ENCODE data around the gene DHRS12. TPM values are rescaled to one million over a fixed set of nuclear protein-coding genes. Genes with fewer than 3 reads are reported as not detected.

DHRS12 gene
- total RNA-seq, 1 experiment from 2014 or later: 8.8 TPM

DNA sequence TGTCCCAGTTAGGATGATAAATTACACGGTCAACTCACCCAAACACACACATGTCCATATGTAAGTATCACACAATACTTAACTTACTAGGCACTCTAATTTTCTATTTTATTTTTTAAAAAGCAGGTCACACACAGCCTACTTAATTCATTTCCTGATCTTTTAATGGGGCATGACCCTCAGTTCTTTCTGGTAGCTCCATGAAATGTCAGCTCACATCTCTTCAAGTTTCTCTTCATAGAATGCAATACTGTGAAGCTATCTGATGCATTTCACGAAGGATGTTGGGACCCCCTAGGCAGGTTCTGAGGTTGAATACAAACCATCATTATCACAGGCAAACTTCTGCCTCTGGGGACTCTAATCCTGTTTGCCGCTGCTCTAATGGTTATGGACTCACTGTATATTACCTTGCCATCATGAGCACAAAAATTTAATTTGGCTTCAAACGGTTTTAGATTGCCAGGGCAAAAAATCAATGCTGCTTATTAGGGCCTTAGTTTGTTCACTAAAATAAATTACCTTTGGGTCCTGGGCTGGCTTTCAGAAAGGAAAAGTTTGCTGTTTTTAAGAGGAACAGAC, 16.1 kb upstream of the DHRS12 start:
- TF ChIP-seq, protein P1, sequence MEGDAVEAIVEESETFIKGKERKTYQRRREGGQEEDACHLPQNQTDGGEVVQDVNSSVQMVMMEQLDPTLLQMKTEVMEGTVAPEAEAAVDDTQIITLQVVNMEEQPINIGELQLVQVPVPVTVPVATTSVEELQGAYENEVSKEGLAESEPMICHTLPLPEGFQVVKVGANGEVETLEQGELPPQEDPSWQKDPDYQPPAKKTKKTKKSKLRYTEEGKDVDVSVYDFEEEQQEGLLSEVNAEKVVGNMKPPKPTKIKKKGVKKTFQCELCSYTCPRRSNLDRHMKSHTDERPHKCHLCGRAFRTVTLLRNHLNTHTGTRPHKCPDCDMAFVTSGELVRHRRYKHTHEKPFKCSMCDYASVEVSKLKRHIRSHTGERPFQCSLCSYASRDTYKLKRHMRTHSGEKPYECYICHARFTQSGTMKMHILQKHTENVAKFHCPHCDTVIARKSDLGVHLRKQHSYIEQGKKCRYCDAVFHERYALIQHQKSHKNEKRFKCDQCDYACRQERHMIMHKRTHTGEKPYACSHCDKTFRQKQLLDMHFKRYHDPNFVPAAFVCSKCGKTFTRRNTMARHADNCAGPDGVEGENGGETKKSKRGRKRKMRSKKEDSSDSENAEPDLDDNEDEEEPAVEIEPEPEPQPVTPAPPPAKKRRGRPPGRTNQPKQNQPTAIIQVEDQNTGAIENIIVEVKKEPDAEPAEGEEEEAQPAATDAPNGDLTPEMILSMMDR (conservative IDR thresholded peaks at IDR 0.05): no peak
- no peak overlapping the region for H2BK120ac ChIP-seq (ENCODE audit: low read depth, low read length, poor library complexity, severe bottlenecking)
- H3K36me3 Mint-ChIP-seq (ENCODE audit: insufficient read depth in 1 of 3, low read depth in 3 of 3): no peaks in the 10 kb centered on the region
- H3K23ac ChIP-seq (ENCODE audit: insufficient read length, low read depth, low read length): no peak overlapping the region
- H3K79me1 ChIP-seq (ENCODE audit: insufficient read depth, low read depth, low read length, poor library complexity, severe bottlenecking): no peaks in the 10 kb centered on the region
- H3K4me3 Mint-ChIP-seq: no peak overlapping the region
- H3K27me3 Mint-ChIP-seq (ENCODE audit: low read depth): peaks cover 2% of the 10 kb centered on the region
- no peak overlapping the region for H2AFZ ChIP-seq (ENCODE audit: low read length)
- H4K8ac ChIP-seq (replicated peaks; ENCODE audit: insufficient read length, low read depth, low read length): no peak overlapping the region
- no peak overlapping the region for H3K56ac ChIP-seq (ENCODE audit: insufficient read length, low read depth, low read length)
- H3K27ac Mint-ChIP-seq: no peak overlapping the region
- no peak overlapping the region for H3T11ph ChIP-seq (ENCODE audit: low read length)
- H2AK5ac ChIP-seq (ENCODE audit: insufficient read length, low read length): no peak overlapping the region
- H3K4me1 Mint-ChIP-seq: peaks cover 35 to 39% of the 10 kb centered on the region in 2 experiments
- H3K4me1 ChIP-seq (ENCODE audit: insufficient read depth, low read length): peaks cover 6% of the 10 kb centered on the region; the same call in 1 of the 2 replicates
- no peak overlapping the region for H2BK20ac ChIP-seq (ENCODE audit: low read depth, low read length, poor library complexity, severe bottlenecking)
- H2BK15ac ChIP-seq (ENCODE audit: low read depth, low read length): no peak overlapping the region
- H3K4ac ChIP-seq (ENCODE audit: low read depth, low read length): no peak overlapping the region
- H3K79me2 ChIP-seq (ENCODE audit: insufficient read depth, low read length): no peaks in the 10 kb centered on the region
- no peaks in the 10 kb centered on the region for H4K20me1 ChIP-seq (ENCODE audit: control insufficient read depth, insufficient read depth, insufficient read length)
- H4K5ac ChIP-seq (ENCODE audit: insufficient read length, low read depth, low read length): no peak overlapping the region
- no peak for DNase-seq
- H3K23me2 ChIP-seq (ENCODE audit: insufficient read length, low read depth, low read length, poor library complexity, severe bottlenecking): peaks cover 4% of the 10 kb centered on the region
- H3K9me3 Mint-ChIP-seq: no peaks in the 10 kb centered on the region
- H3K27me3 ChIP-seq (ENCODE audit: insufficient read depth, low read length): peaks cover 2% of the 10 kb centered on the region; the same call in 1 of the 2 replicates
- H3K4me2 ChIP-seq (ENCODE audit: insufficient read depth, insufficient read length, low read length): no peak overlapping the region
- H4K91ac ChIP-seq (ENCODE audit: insufficient read length, low read depth, low read length): no peak overlapping the region
- H2BK12ac ChIP-seq (ENCODE audit: insufficient read length, low read depth, low read length): no peak overlapping the region
- H3K9ac ChIP-seq (ENCODE audit: extremely low read depth, insufficient read length, low read length): no peak overlapping the region
- H3K27ac ChIP-seq (ENCODE audit: insufficient read length, low read depth, low read length): no peak overlapping the region
- H3K14ac ChIP-seq (ENCODE audit: insufficient read depth, low read length): no peak overlapping the region
- H3K9me3 ChIP-seq (ENCODE audit: control insufficient read depth, low read depth, low read length): no peaks in the 10 kb centered on the region
- WGBS (ENCODE audit: extremely low coverage, insufficient read length, low lambda C conversion rate): no CpG with 5 or more reads among the region's 4 CpGs
- no peak overlapping the region for H2BK5ac ChIP-seq (ENCODE audit: insufficient read length, low read length)
- H3K18ac ChIP-seq (ENCODE audit: insufficient read length, low read depth, low read length): no peak overlapping the region
